HG03521 (cell line): ENCODE measurements around the gene FAM193A.
"Not testable (repeated sequence)": the region's sequence is repeated elsewhere in the genome, so short reads cannot be mapped to it uniquely, and the experiment has no call there.

Experiments
- ATAC-seq: cut with Tn5 transposase; IDR thresholded peaks from one replicate; pipeline ENCODE4 v1.9.1; 2021; ENCODE audit warnings: mild to moderate bottlenecking, moderate library complexity; ENCODE audit not compliant: unreplicated experiment

Gene FAM193A

GRCh38 chr4:2744576-2745270 is 208.3 kb downstream of the FAM193A start:
- no peak for ATAC-seq

- ATAC-seq, result no peak
Observed at GRCh38 chr4:2745516-2745915, 209.1 kb downstream of the FAM193A start.

GRCh38 chr4:2745981-2746806 is 209.7 kb downstream of the FAM193A start:
- ATAC-seq, result peak; percentile 86

GRCh38 chr4:2746891-2747695 is 210.6 kb downstream of the FAM193A start:
- no peak for ATAC-seq

- ATAC-seq, result no peak
Observed at GRCh38 chr4:2750719-2751605, 214.5 kb downstream of the FAM193A start.

- ATAC-seq, result no peak
Observed at GRCh38 chr4:2753436-2753835, 217.0 kb downstream of the FAM193A start.

- ATAC-seq, result no peak
Observed at GRCh38 chr4:2754848-2755819, 218.7 kb downstream of the FAM193A start.

- ATAC-seq, result peak; percentile 70
Observed at GRCh38 chr4:2755821-2756690, 219.6 kb downstream of the FAM193A start, which contains the start of gene TNIP2. Gene TNIP2, minus strand, starts transcription at chr4:2756336. Its CDS starts 47 bp downstream, at chr4:2756289.

GRCh38 chr4:2756691-2757350 is 220.4 kb downstream of the FAM193A start:
- ATAC-seq, result no peak

GRCh38 chr4:2757426-2757825 is 221.0 kb downstream of the FAM193A start:
- ATAC-seq, result no peak

- no peak for ATAC-seq
Observed at GRCh38 chr4:2761035-2761923, 224.8 kb downstream of the FAM193A start.

GRCh38 chr4:2762048-2762447 is 225.6 kb downstream of the FAM193A start:
- ATAC-seq, result no peak

GRCh38 chr4:2762486-2763370 is 226.3 kb downstream of the FAM193A start:
- ATAC-seq, result not testable (repeated sequence)

GRCh38 chr4:2763511-2763967 is 227.1 kb downstream of the FAM193A start:
- ATAC-seq, result no peak

GRCh38 chr4:2765832-2766526 is 229.5 kb downstream of the FAM193A start:
- no peak for ATAC-seq
